Hepatocyte (in vitro differentiated cells): ENCODE data around the gene B4GALT4.

Experiments used
- EZH2 ChIP-seq: fragments of 200-600 bp; sonication (generic); IDR thresholded peaks from 2 replicates; pipeline ENCODE4 v1.6.1; 2016; ENCODE audit warnings: antibody characterized with exemption, mild to moderate bottlenecking, borderline replicate concordance
- TF ChIP-seq, protein P1 (sequence below): fragments of 200-600 bp; sonication (generic); IDR thresholded peaks from 2 replicates; pipeline ENCODE4 v1.5.1; 2016; ENCODE audit warnings: antibody characterized with exemption, mild to moderate bottlenecking; ENCODE audit not compliant: poor library complexity

GRCh38 chr3:119181765-119182164 lies 58.9 kb downstream of the B4GALT4 start:
- TF ChIP-seq, protein P1, sequence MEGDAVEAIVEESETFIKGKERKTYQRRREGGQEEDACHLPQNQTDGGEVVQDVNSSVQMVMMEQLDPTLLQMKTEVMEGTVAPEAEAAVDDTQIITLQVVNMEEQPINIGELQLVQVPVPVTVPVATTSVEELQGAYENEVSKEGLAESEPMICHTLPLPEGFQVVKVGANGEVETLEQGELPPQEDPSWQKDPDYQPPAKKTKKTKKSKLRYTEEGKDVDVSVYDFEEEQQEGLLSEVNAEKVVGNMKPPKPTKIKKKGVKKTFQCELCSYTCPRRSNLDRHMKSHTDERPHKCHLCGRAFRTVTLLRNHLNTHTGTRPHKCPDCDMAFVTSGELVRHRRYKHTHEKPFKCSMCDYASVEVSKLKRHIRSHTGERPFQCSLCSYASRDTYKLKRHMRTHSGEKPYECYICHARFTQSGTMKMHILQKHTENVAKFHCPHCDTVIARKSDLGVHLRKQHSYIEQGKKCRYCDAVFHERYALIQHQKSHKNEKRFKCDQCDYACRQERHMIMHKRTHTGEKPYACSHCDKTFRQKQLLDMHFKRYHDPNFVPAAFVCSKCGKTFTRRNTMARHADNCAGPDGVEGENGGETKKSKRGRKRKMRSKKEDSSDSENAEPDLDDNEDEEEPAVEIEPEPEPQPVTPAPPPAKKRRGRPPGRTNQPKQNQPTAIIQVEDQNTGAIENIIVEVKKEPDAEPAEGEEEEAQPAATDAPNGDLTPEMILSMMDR, result no peak
- no peak for TF ChIP-seq EZH2
